NCI-H748 (cell line): ENCODE data around the gene RFTN1.

Experiments used
- DNase-seq: peaks from one replicate; lab custom pipeline; 2025; ENCODE audit not compliant: unreplicated experiment; lab: John Stamatoyannopoulos, UW

Gene RFTN1

DNA sequence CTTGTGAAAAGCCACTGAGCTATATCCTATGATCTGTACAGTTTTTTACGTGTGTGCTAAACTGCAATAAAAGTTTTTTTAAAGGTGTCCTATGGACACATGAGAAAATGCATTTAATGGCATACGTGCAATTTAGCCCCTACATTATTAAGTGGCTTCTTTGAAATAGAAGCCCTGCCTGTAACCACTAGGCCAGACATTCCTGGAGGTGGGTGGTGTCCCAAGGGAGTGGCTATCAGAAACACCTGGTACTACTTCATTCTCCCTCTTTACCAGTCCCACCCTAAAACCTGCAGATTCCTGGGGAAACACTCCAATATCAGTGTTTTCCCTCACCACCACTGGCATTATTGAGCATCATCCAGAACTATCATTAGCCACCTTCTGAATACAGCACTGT lies 148.5 kb downstream of the RFTN1 start:
- DNase-seq, result no peak

DNA sequence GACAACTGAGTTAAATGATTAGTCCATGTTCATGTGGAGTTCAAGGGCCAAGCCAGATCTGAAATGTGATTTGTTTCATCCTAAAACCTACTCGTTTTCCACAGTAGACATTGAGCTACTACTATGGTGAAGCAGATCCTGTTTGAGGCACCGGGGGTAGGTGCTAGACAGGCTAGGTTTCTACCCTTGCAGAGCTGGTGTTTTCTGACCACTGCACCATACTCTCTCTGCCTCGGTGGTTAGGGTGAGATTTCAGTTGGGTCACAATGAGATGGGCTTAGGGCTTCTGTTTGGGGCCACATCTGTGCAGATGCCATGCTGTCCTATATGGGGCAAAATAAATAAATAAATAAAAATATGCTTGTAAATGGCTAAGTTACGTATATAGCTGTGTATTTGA lies 149.2 kb downstream of the RFTN1 start:
- no peak for DNase-seq

GRCh38 chr3:16363636-16364035 lies 149.9 kb downstream of the RFTN1 start:
- no peak for DNase-seq

- no peak for DNase-seq
These were observed 150.7 kb downstream of the RFTN1 start for GRCh38 chr3:16362770-16363169.

- no peak for DNase-seq
These were observed 152.4 kb downstream of the RFTN1 start for GRCh38 chr3:16361087-16361486.

- DNase-seq, result no peak
These were observed 154.2 kb downstream of the RFTN1 start for GRCh38 chr3:16359331-16359730.

DNA sequence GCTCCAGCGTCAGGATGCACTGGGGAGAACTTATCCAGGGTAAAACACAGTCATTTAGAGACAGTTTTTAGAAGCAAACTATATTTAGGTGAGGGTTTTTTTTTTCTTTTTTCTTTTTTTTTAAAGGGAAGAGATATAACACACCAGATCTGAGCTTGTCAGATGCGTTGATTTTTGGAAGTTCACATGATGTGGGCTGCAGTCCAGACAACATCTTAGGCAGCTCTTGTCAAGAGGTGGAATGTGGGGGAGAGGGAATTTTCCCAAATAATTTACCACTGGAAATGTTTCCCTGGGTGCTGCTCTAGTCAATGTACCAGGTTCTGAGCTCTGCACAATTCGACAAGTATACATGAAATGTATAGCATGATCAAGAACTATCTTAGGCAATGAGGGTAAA lies 155.2 kb downstream of the RFTN1 start:
- DNase-seq, result no peak

DNA sequence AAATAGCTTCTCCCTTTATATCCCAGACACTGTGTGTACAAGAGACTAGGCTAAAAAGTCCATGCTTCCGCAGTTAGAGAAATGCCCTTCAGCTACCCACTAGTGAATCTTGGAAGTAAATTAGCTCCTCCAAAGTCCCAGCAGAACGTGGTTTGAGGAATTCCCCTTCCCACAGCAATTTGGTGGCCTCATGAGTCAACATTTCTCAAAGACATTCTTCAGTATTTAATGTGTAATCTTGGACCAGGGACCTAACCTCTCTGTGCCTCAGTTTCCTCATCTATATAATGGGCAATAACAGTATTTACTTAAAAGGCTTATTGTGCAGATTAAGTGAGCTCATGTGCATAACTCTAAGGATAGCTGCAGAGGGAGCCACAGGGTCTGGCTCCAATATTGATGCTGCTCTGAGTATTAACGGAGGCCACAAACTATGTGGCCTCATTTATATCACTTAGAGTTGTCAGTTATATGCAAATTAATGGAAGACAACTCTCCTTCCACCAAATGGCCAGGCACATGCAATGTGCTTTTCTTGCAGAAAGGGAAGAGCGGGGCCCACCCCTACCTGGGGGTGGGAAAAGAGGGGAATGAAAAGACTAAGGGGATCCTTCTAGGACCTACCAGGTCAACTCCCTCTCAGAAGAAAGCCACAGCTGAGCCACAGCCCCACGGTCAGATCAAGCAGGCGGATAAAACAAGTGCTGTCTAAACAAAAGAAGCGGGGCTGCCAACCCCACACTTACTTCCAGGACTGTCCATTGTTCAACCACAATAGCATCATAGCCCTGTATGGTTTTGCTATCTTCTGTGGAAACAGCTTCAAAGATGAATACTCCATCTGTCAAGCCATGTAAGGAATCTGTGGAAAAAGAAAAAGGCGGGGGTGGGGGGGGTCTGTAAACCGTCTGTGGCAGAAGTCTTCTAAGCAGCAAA lies 156.0 kb downstream of the RFTN1 start:
- DNase-seq, result peak; percentile 17

- no peak for DNase-seq
These were observed 157.7 kb downstream of the RFTN1 start for GRCh38 chr3:16355828-16356227.

DNA sequence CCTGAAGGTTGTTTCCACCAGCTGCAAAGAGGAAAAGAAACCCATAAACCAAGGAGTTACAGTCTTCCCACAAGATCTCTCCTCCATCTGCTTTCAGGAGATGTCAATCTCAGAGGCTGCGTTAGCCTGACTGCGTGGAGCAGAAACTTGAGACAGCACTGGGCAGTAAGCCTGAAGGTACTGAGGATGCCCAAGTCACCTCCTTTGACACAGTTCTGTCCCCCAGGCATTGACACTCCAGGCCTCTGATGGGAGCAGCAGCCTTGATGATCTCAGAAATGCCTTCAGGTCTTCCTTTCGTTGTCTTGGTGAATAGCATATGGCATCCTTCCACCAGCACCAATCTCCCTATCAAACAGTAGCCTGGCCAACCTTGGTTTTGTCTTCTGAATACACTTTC lies 159.2 kb downstream of the RFTN1 start:
- DNase-seq, result no peak

- no peak for DNase-seq
These were observed 161.1 kb downstream of the RFTN1 start for GRCh38 chr3:16352428-16352827.

- no peak for DNase-seq
These were observed 162.7 kb downstream of the RFTN1 start for GRCh38 chr3:16350597-16351318.

DNA sequence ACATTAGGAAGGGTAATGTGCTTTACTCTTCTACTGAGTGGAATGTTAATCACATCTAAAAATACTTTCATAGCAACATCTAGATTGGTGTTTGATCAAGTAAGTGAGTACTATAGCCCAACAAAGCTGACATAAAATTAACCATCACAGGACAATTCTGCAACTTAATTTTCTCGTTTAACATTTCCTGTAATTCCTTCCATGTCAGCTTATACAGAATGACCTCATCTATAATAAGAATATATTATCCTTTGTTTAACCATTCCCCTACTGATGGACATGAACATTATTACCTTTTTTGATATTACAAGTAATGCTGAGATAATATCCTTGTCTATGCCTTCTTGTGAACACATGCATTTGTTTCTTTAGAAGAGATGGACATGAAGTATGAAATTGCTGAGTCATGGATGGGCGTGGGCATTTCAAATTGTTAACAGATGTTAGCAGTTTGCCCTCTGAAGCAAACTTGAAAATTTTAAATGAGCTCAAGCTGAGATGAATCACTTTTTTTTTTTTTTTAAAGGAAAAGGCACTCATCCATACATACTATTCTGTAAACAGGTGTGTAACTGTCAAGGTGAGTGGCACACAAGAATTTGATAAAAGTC lies 163.4 kb downstream of the RFTN1 start:
- peak; percentile 31 for DNase-seq

- DNase-seq, result no peak
These were observed 166.0 kb downstream of the RFTN1 start for GRCh38 chr3:16347548-16347947.

- no peak for DNase-seq
These were observed 167.0 kb downstream of the RFTN1 start for GRCh38 chr3:16346413-16347081.

GRCh38 chr3:16343101-16343500 lies 170.4 kb downstream of the RFTN1 start:
- DNase-seq, result no peak

GRCh38 chr3:16338999-16339398 lies 174.5 kb downstream of the RFTN1 start:
- peak; percentile 5 for DNase-seq

GRCh38 chr3:16337856-16338540 lies 175.5 kb downstream of the RFTN1 start:
- no peak for DNase-seq

GRCh38 chr3:16336825-16337224 lies 176.7 kb downstream of the RFTN1 start:
- DNase-seq, result no peak

- DNase-seq, result no peak
These were observed 177.5 kb downstream of the RFTN1 start for GRCh38 chr3:16335772-16336645.
